ENCODE results near the gene AKIP1.

AKIP1 gene

GRCh38 chr11:8962841-8963240 is 51.9 kb downstream of the AKIP1 start:
- DNase-seq = no peak

GRCh38 chr11:8963569-8964323 is 52.8 kb downstream of the AKIP1 start:
- DNase-seq = peak; percentile 84

- DNase-seq = peak; percentile 92
Measured at GRCh38 chr11:8964324-8965320, 53.6 kb downstream of the AKIP1 start, which contains the start of gene TMEM9B. TSS of gene TMEM9B (minus strand) at chr11:8964442. CDS start at chr11:8964313, 129 bp downstream.

GRCh38 chr11:8967184-8967583 is 56.2 kb downstream of the AKIP1 start:
- no peak for DNase-seq

Measured in activated CD4-positive, alpha-beta T cell treated with anti-CD3 and anti-CD28 coated beads, Interleukin-2, Interleukin-6, amounts not matched to agents 100 ng/mL and 50 ng/mL, durations not matched to agents 16 hours and 8 hours (primary cell).